Muscle of back (tissue), 10 donors: ENCODE results near the gene KRTAP4-1. TPM values are rescaled to one million over a fixed set of nuclear protein-coding genes. Genes with fewer than 3 reads are reported as not detected.

Source experiments
- polyA plus RNA-seq, 10 donors: library from polyadenylated mRNA; unstranded; fragments of 120-200 nt; gene quantifications; one replicate each; pipeline ENCODE4 v1.2.1, GENCODE V29; 2013; ENCODE audit not compliant: insufficient read length in 10 of 10

KRTAP4-1 gene
- polyA plus RNA-seq, 10 donors: not detected

Other genes with a start within 250 kb of the KRTAP4-1 start
- 1 to 10 TPM in 2 of 10 donors, under 1 TPM in 5, not detected in 3; 0.16 to 2.7 (median 0.22) TPM for gene KRT23, start 247.3 kb downstream of the KRTAP4-1 start, polyA plus RNA-seq
- 1 to 10 TPM; 2.9 to 9.6 (median 5.2) TPM for gene KRT39, start 218.0 kb downstream of the KRTAP4-1 start, polyA plus RNA-seq
- 10 to 100 TPM in 6 of 10 donors, 1 to 10 TPM in 4; 3.5 to 18.2 (median 10.4) TPM for gene KRT40, start 200.6 kb downstream of the KRTAP4-1 start, polyA plus RNA-seq
- not detected for gene KRTAP3-3, start 190.7 kb downstream of the KRTAP4-1 start, polyA plus RNA-seq
- gene KRTAP3-2, start 185.0 kb downstream of the KRTAP4-1 start, polyA plus RNA-seq: under 1 TPM in 9 of 10 donors, not detected in 1; 0.29 to 0.91 (median 0.58) TPM
- not detected for gene KRTAP3-1, start 175.8 kb downstream of the KRTAP4-1 start, polyA plus RNA-seq
- not detected for gene KRTAP1-5, start 157.7 kb downstream of the KRTAP4-1 start, polyA plus RNA-seq
- gene KRTAP1-4, start 154.7 kb downstream of the KRTAP4-1 start, polyA plus RNA-seq: not detected
- under 1 TPM in 1 of 10 donors, not detected in 9; 0.25 TPM for gene KRTAP1-3, start 150.0 kb downstream of the KRTAP4-1 start, polyA plus RNA-seq
- not detected for gene KRTAP1-1, start 143.5 kb downstream of the KRTAP4-1 start, polyA plus RNA-seq
- gene KRTAP2-1, start 137.6 kb downstream of the KRTAP4-1 start, polyA plus RNA-seq: not detected
- gene KRTAP2-2, start 129.7 kb downstream of the KRTAP4-1 start, polyA plus RNA-seq: not detected
- not detected for gene KRTAP2-3, start 124.8 kb downstream of the KRTAP4-1 start, polyA plus RNA-seq
- gene KRTAP2-4, start 119.0 kb downstream of the KRTAP4-1 start, polyA plus RNA-seq: not detected
- not detected for gene KRTAP4-7, start 100.8 kb downstream of the KRTAP4-1 start, polyA plus RNA-seq
- gene KRTAP4-8, start 86.8 kb downstream of the KRTAP4-1 start, polyA plus RNA-seq: not detected
- gene KRTAP4-16, start 82.7 kb downstream of the KRTAP4-1 start, polyA plus RNA-seq: not detected
- not detected for gene KRTAP4-9, start 79.5 kb downstream of the KRTAP4-1 start, polyA plus RNA-seq
- gene KRTAP4-11, start 66.5 kb downstream of the KRTAP4-1 start, polyA plus RNA-seq: not detected
- not detected for gene KRTAP4-12, start 60.7 kb downstream of the KRTAP4-1 start, polyA plus RNA-seq
- not detected for gene KRTAP4-6, start 44.4 kb downstream of the KRTAP4-1 start, polyA plus RNA-seq
- gene KRTAP4-5, start 35.1 kb downstream of the KRTAP4-1 start, polyA plus RNA-seq: not detected
- gene KRTAP4-4, start 24.2 kb downstream of the KRTAP4-1 start, polyA plus RNA-seq: not detected
- gene KRTAP4-3, start 16.7 kb downstream of the KRTAP4-1 start, polyA plus RNA-seq: not detected
- gene KRTAP4-2, start 6.7 kb downstream of the KRTAP4-1 start, polyA plus RNA-seq: not detected
- gene KRTAP9-1, start 5.0 kb upstream of the KRTAP4-1 start, polyA plus RNA-seq: not detected
- gene KRTAP9-2, start 41.7 kb upstream of the KRTAP4-1 start, polyA plus RNA-seq: not detected
- gene KRTAP9-3, start 47.5 kb upstream of the KRTAP4-1 start, polyA plus RNA-seq: not detected
- gene KRTAP9-8, start 53.1 kb upstream of the KRTAP4-1 start, polyA plus RNA-seq: not detected
- gene KRTAP9-4, start 64.8 kb upstream of the KRTAP4-1 start, polyA plus RNA-seq: not detected
- gene KRTAP9-9, start 70.5 kb upstream of the KRTAP4-1 start, polyA plus RNA-seq: not detected
- under 1 TPM in 5 of 10 donors, not detected in 5; 0.15 to 0.30 (median 0.27) TPM for gene KRTAP9-6, start 80.5 kb upstream of the KRTAP4-1 start, polyA plus RNA-seq
- not detected for gene KRTAP9-7, start 90.8 kb upstream of the KRTAP4-1 start, polyA plus RNA-seq
- not detected for gene KRTAP29-1, start 117.9 kb upstream of the KRTAP4-1 start, polyA plus RNA-seq
- not detected for gene KRTAP16-1, start 124.4 kb upstream of the KRTAP4-1 start, polyA plus RNA-seq
- not detected for gene KRTAP17-1, start 130.8 kb upstream of the KRTAP4-1 start, polyA plus RNA-seq
- gene KRT33A, start 165.9 kb upstream of the KRTAP4-1 start, polyA plus RNA-seq: not detected
- under 1 TPM in 6 of 10 donors, not detected in 4; 0.09 to 0.26 (median 0.18) TPM for gene KRT33B, start 184.9 kb upstream of the KRTAP4-1 start, polyA plus RNA-seq
- gene KRT34, start 197.4 kb upstream of the KRTAP4-1 start, polyA plus RNA-seq: under 1 TPM in 1 of 10 donors, not detected in 9; 0.12 TPM
- gene KRT31, start 212.7 kb upstream of the KRTAP4-1 start, polyA plus RNA-seq: 1 to 10 TPM; 3.3 to 6.5 (median 4.7) TPM
- not detected for gene KRT37, start 239.7 kb upstream of the KRTAP4-1 start, polyA plus RNA-seq